HUES6 (cell line): ENCODE results near the gene ANP32A.

ENCODE experiments used
- H3K27ac ChIP-seq: 2 replicates; pipeline ENCODE4 v1.7.0; 2013; ENCODE audit warnings: low read depth, mild to moderate bottlenecking, low read length, inconsistent platforms
- H3K27me3 ChIP-seq: 2 replicates; pipeline ENCODE4 v1.6.1; 2013; ENCODE audit warnings: low read length; ENCODE audit not compliant: control insufficient read depth, insufficient read depth
- H3K36me3 ChIP-seq: 2 replicates; pipeline ENCODE4 v1.6.1; 2013; ENCODE audit warnings: low read length; ENCODE audit not compliant: control insufficient read depth, insufficient read depth
- H3K4me1 ChIP-seq: 2 replicates; pipeline ENCODE4 v1.6.1; 2013; ENCODE audit warnings: low read length; ENCODE audit not compliant: control insufficient read depth, insufficient read depth
- H3K4me3 ChIP-seq: 2 replicates; pipeline ENCODE4 v1.5.1; 2013; ENCODE audit warnings: low read depth, low read length
- H3K9ac ChIP-seq: one replicate; pipeline ENCODE4 v1.6.1; 2013; ENCODE audit warnings: mild to moderate bottlenecking, low read length
- H3K9me3 ChIP-seq: 2 replicates; pipeline ENCODE4 v1.6.1; 2013; ENCODE audit warnings: low read depth, low read length; ENCODE audit not compliant: control insufficient read depth, insufficient read depth

ANP32A gene

GRCh38 chr15:68819495-68820294 is 1.0 kb downstream of the ANP32A start:
- H3K27ac ChIP-seq: peak overlapping the region; percentile 98
- no peaks in the 10 kb centered on the region for H3K9me3 ChIP-seq
- H3K4me1 ChIP-seq: peaks cover 41% of the 10 kb centered on the region
- H3K27me3 ChIP-seq: peaks cover 33% of the 10 kb centered on the region
- peak overlapping the region; percentile 89 for H3K4me3 ChIP-seq
- peaks cover 6% of the 10 kb centered on the region for H3K36me3 ChIP-seq
- H3K9ac ChIP-seq: peak overlapping the region; percentile 92

GRCh38 chr15:68818769-68819494 is 1.8 kb downstream of the ANP32A start:
- H3K4me3 ChIP-seq: peak overlapping the region; percentile 89
- H3K9ac ChIP-seq: peak overlapping the region; percentile 92
- no peaks in the 10 kb centered on the region for H3K9me3 ChIP-seq
- peaks cover 26% of the 10 kb centered on the region for H3K27me3 ChIP-seq
- peaks cover 6% of the 10 kb centered on the region for H3K36me3 ChIP-seq
- peak overlapping the region; percentile 98 for H3K27ac ChIP-seq
- peaks cover 45% of the 10 kb centered on the region for H3K4me1 ChIP-seq

- H3K4me1 ChIP-seq: peaks cover 44% of the 10 kb centered on the region
- H3K4me3 ChIP-seq: peak overlapping the region; percentile 89
- peaks cover 6% of the 10 kb centered on the region for H3K36me3 ChIP-seq
- H3K27me3 ChIP-seq: peaks cover 19% of the 10 kb centered on the region
- peak overlapping the region; percentile 98 for H3K27ac ChIP-seq
- no peaks in the 10 kb centered on the region for H3K9me3 ChIP-seq
- H3K9ac ChIP-seq: peak overlapping the region; percentile 92
These were observed 2.5 kb downstream of the ANP32A start for GRCh38 chr15:68818066-68818768.

- Histone ChIP-seq H3K27ac (peak overlapping the region; percentile 98; the same call in 1 of the 2 replicates), H3K9ac (peak overlapping the region; percentile 92), H3K9me3 (no peaks in the 10 kb centered on the region), H3K4me1 (peaks cover 41% of the 10 kb centered on the region), H3K27me3 (peaks cover 11% of the 10 kb centered on the region), H3K36me3 (peaks cover 6% of the 10 kb centered on the region), H3K4me3 (peak overlapping the region; percentile 89)
These were observed 3.2 kb downstream of the ANP32A start for GRCh38 chr15:68817304-68818065.

GRCh38 chr15:68816795-68817303 is 3.8 kb downstream of the ANP32A start:
- H3K36me3 ChIP-seq: peaks cover 6% of the 10 kb centered on the region
- peak overlapping the region; percentile 89 for H3K4me3 ChIP-seq
- no peaks in the 10 kb centered on the region for H3K9me3 ChIP-seq
- H3K4me1 ChIP-seq: peaks cover 37% of the 10 kb centered on the region
- H3K27ac ChIP-seq: peak overlapping the region; percentile 98; the same call in 1 of the 2 replicates
- H3K9ac ChIP-seq: peak overlapping the region; percentile 92
- H3K27me3 ChIP-seq: peaks cover 5% of the 10 kb centered on the region

GRCh38 chr15:68816158-68816557 is 4.5 kb downstream of the ANP32A start:
- no peaks in the 10 kb centered on the region for H3K9me3 ChIP-seq
- peak overlapping the region; percentile 89; the same call in 1 of the 2 replicates for H3K4me3 ChIP-seq
- no peak overlapping the region for H3K9ac ChIP-seq
- H3K27me3 ChIP-seq: no peaks in the 10 kb centered on the region
- H3K36me3 ChIP-seq: peaks cover 6% of the 10 kb centered on the region
- H3K27ac ChIP-seq: no peak overlapping the region
- peaks cover 34% of the 10 kb centered on the region for H3K4me1 ChIP-seq

- H3K27me3 ChIP-seq: no peaks in the 10 kb centered on the region
- peaks cover 34% of the 10 kb centered on the region for H3K4me1 ChIP-seq
- H3K36me3 ChIP-seq: peaks cover 6% of the 10 kb centered on the region
- H3K9me3 ChIP-seq: no peaks in the 10 kb centered on the region
- no peak overlapping the region for H3K4me3 ChIP-seq
- no peak overlapping the region for H3K27ac ChIP-seq
- no peak overlapping the region for H3K9ac ChIP-seq
These were observed 5.1 kb downstream of the ANP32A start for GRCh38 chr15:68815598-68815997.

GRCh38 chr15:68814596-68814995 is 6.1 kb downstream of the ANP32A start:
- Histone ChIP-seq H3K4me3 (no peak overlapping the region), H3K9me3 (no peaks in the 10 kb centered on the region), H3K27me3 (no peaks in the 10 kb centered on the region), H3K4me1 (peaks cover 34% of the 10 kb centered on the region), H3K27ac (no peak overlapping the region), H3K9ac (no peak overlapping the region), H3K36me3 (peaks cover 13% of the 10 kb centered on the region)

- Histone ChIP-seq H3K9me3 (no peaks in the 10 kb centered on the region), H3K36me3 (peaks cover 14% of the 10 kb centered on the region), H3K4me3 (no peak overlapping the region), H3K4me1 (peaks cover 49% of the 10 kb centered on the region), H3K27ac (no peak overlapping the region), H3K9ac (no peak overlapping the region), H3K27me3 (no peaks in the 10 kb centered on the region)
These were observed 7.9 kb downstream of the ANP32A start for GRCh38 chr15:68812597-68813431.
